HEK293T (cell line): Measurements from ENCODE around the gene UNC13D.

ENCODE experiments used
- ARNT ChIP-seq: fragments of 450-650 bp; IDR thresholded peaks from 2 replicates; pipeline ENCODE4 v1.6.1; 2017; ENCODE audit warnings: mild to moderate bottlenecking
- BHLHE40 ChIP-seq: fragments of 450-650 bp; IDR thresholded peaks from 2 replicates; pipeline ENCODE4 v1.6.1; 2016; ENCODE audit warnings: mild to moderate bottlenecking, moderate library complexity, borderline replicate concordance
- CTBP1 ChIP-seq: fragments of 450-650 bp; IDR thresholded peaks from 2 replicates; pipeline ENCODE4 v1.6.1; 2016; ENCODE audit warnings: borderline replicate concordance
- ELF4 ChIP-seq: fragments of 450-650 bp; IDR thresholded peaks from 2 replicates; pipeline ENCODE4 v1.6.1; 2017; ENCODE audit warnings: antibody characterized with exemption
- FOXA1 ChIP-seq: fragments of 450-650 bp; IDR thresholded peaks from 2 replicates; pipeline ENCODE4 v1.6.1; 2016; ENCODE audit warnings: mild to moderate bottlenecking
- FOXK2 ChIP-seq: fragments of 450-650 bp; IDR thresholded peaks from 2 replicates; pipeline ENCODE4 v1.6.1; 2016; ENCODE audit warnings: mild to moderate bottlenecking
- FOXM1 ChIP-seq: fragments of 450-650 bp; IDR thresholded peaks from 2 replicates; pipeline ENCODE4 v1.6.1; 2017; ENCODE audit warnings: mild to moderate bottlenecking, borderline replicate concordance
- HDGF ChIP-seq: fragments of 450-650 bp; IDR thresholded peaks from 2 replicates; pipeline ENCODE4 v1.6.1; 2017; ENCODE audit warnings: antibody characterized with exemption, borderline replicate concordance
- NFRKB ChIP-seq: fragments of 450-650 bp; IDR thresholded peaks from 2 replicates; pipeline ENCODE4 v1.6.1; 2016; ENCODE audit warnings: mild to moderate bottlenecking, moderate library complexity
- PKNOX1 ChIP-seq: fragments of 450-650 bp; IDR thresholded peaks from 2 replicates; pipeline ENCODE4 v1.6.1; 2016
- SP1 ChIP-seq: fragments of 450-650 bp; IDR thresholded peaks from 2 replicates; pipeline ENCODE4 v1.6.1; 2017
- SUZ12 ChIP-seq: fragments of 450-650 bp; IDR thresholded peaks from 2 replicates; pipeline ENCODE4 v1.6.1; 2016; ENCODE audit warnings: mild to moderate bottlenecking
- ZNF384 ChIP-seq: fragments of 450-650 bp; IDR thresholded peaks from 2 replicates; pipeline ENCODE4 v1.6.1; 2016

DNA sequence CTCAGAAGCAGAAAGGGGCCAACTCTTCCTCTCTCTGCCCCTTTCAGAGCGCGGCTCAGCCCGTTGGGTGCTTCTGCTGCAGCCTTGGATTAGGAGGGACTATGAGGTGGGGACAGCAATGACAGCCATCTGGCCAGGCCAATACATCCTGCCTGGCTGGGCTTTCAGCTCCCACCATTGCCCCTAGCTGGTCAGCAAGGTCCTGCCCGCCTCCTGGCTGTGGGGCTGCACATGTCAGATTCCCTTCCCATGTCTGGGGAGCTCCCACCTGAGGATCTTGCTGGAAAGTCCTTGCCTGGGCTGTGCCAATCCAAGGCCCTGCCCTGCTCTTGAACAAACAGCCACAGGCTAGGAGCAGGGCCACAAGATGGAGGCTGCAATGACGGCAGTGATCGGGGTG is 44.3 kb upstream of the UNC13D start:
- no peak for TF ChIP-seq FOXK2
- TF ChIP-seq FOXM1 = no peak
- no peak for TF ChIP-seq SP1
- no peak for TF ChIP-seq ELF4
- TF ChIP-seq CTBP1 = no peak
- TF ChIP-seq BHLHE40 = no peak
- TF ChIP-seq ZNF384 = no peak
- TF ChIP-seq ARNT = no peak
- no peak for TF ChIP-seq FOXA1
- no peak for TF ChIP-seq PKNOX1
- TF ChIP-seq NFRKB = no peak
- no peak for TF ChIP-seq SUZ12
- no peak for TF ChIP-seq HDGF
